Vagina (tissue), 2 donors: Measurements from ENCODE around the gene MEGF6.

Source experiments
- POLR2A ChIP-seq, 2 donors: fragments of 450-650 bp; IDR thresholded peaks; one replicate each; pipeline ENCODE4 v1.6.1; 2017; ENCODE audit warnings: antibody characterized with exemption in 2 of 2, mild to moderate bottlenecking in 2 of 2, moderate library complexity in 2 of 2
- POLR2AphosphoS5 ChIP-seq, 2 donors: sonication (generic); formaldehyde crosslinking; IDR thresholded peaks; one replicate each; pipeline ENCODE4 v1.9.0; 2017; ENCODE audit warnings: antibody characterized with exemption in 2 of 2, mild to moderate bottlenecking in 2 of 2, low read depth in 1 of 2; ENCODE audit not compliant: insufficient read depth in 1 of 2
- TF ChIP-seq, protein P1 (sequence below), 3 experiments: fragments of 450-650 bp in 2 of 3; fragments of 200-600 bp in 1 of 3; sonication (generic) in 1 of 3; IDR thresholded peaks; one replicate each; pipeline ENCODE4 v1.5.1; 2017 to 2019; ENCODE audit warnings: antibody characterized with exemption in 3 of 3, mild to moderate bottlenecking in 2 of 3, moderate library complexity in 2 of 3

GRCh38 chr1:3481836-3482375 lies 129.4 kb downstream of the MEGF6 start:
- TF ChIP-seq, protein P1, sequence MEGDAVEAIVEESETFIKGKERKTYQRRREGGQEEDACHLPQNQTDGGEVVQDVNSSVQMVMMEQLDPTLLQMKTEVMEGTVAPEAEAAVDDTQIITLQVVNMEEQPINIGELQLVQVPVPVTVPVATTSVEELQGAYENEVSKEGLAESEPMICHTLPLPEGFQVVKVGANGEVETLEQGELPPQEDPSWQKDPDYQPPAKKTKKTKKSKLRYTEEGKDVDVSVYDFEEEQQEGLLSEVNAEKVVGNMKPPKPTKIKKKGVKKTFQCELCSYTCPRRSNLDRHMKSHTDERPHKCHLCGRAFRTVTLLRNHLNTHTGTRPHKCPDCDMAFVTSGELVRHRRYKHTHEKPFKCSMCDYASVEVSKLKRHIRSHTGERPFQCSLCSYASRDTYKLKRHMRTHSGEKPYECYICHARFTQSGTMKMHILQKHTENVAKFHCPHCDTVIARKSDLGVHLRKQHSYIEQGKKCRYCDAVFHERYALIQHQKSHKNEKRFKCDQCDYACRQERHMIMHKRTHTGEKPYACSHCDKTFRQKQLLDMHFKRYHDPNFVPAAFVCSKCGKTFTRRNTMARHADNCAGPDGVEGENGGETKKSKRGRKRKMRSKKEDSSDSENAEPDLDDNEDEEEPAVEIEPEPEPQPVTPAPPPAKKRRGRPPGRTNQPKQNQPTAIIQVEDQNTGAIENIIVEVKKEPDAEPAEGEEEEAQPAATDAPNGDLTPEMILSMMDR (IDR thresholded peaks at IDR 0.05) = no peak
- TF ChIP-seq POLR2AphosphoS5 (IDR thresholded peaks at IDR 0.05; ENCODE audit: insufficient read depth in 1 of 2, low read depth in 1 of 2) (no peak), POLR2A (IDR thresholded peaks at IDR 0.05) (no peak)
